RPMI7951 (cell line): Measurements from ENCODE around the gene FAM3A. TPM values are rescaled to one million over a fixed set of nuclear protein-coding genes. Genes with fewer than 3 reads are reported as not detected.
"Not testable (repeated sequence)": the region's sequence is repeated elsewhere in the genome, so short reads cannot be mapped to it uniquely, and the experiment has no call there.

Experiments
- DNase-seq: peaks from one replicate; pipeline ENCODE4 v3.0.0-alpha.2; 2012; ENCODE audit warnings: low read depth
- total RNA-seq: library from RNA; depleted of rRNA; stranded (reverse); fragments of >200 nt; shearing (Covaris generic); gene quantifications from 2 replicates; pipeline ENCODE4 v1.2.3, GENCODE V29; 2014

The FAM3A gene
- total RNA-seq, 1 experiment from 2014 or later: 22.3 TPM

- DNase-seq: no peak
Observed at GRCh38 chrX:154505734-154506133, 10.3 kb downstream of the FAM3A start.

- no peak for DNase-seq
Observed at GRCh38 chrX:154502989-154503388, 13.0 kb downstream of the FAM3A start.

- DNase-seq: no peak
Observed at GRCh38 chrX:154502098-154502497, 13.9 kb downstream of the FAM3A start.

- DNase-seq: not testable (repeated sequence)
Observed at GRCh38 chrX:154501423-154501822, 14.6 kb downstream of the FAM3A start.

- DNase-seq: not testable (repeated sequence)
Observed at GRCh38 chrX:154496591-154497137, 19.4 kb downstream of the FAM3A start.

- DNase-seq: no peak
Observed at GRCh38 chrX:154495472-154495922, 20.5 kb downstream of the FAM3A start.

- no peak for DNase-seq
Observed at GRCh38 chrX:154494715-154495114, 21.3 kb downstream of the FAM3A start.

GRCh38 chrX:154490414-154491083, 25.5 kb downstream of the FAM3A start, which contains the start of gene SLC10A3:
SLC10A3 (minus strand) TSS chrX:154490629; CDS start chrX:154488940, 1,689 bp downstream.
- DNase-seq: peak; percentile 90

GRCh38 chrX:154490021-154490413, 26.0 kb downstream of the FAM3A start:
- peak; percentile 74 for DNase-seq

- no peak for DNase-seq
Observed at GRCh38 chrX:154489182-154489581, 26.9 kb downstream of the FAM3A start.

GRCh38 chrX:154488336-154489075, 27.5 kb downstream of the FAM3A start:
- no peak for DNase-seq

- no peak for DNase-seq
Observed at GRCh38 chrX:154487518-154488290, 28.3 kb downstream of the FAM3A start.

- DNase-seq: peak; percentile 62
Observed at GRCh38 chrX:154486396-154487207, 29.4 kb downstream of the FAM3A start, which contains the start of gene UBL4A. UBL4A (minus strand) TSS chrX:154486615; CDS start chrX:154486584, 31 bp downstream.

GRCh38 chrX:154486052-154486395, 30.0 kb downstream of the FAM3A start:
- no peak for DNase-seq

- no peak for DNase-seq
Observed at GRCh38 chrX:154485150-154486051, 30.6 kb downstream of the FAM3A start.

GRCh38 chrX:154484255-154485149, 31.5 kb downstream of the FAM3A start:
- peak; percentile 31 for DNase-seq

- no peak for DNase-seq
Observed at GRCh38 chrX:154483325-154483724, 32.7 kb downstream of the FAM3A start.

- no peak for DNase-seq
Observed at GRCh38 chrX:154482786-154483185, 33.2 kb downstream of the FAM3A start.
